HL-60 (cell line): ENCODE results near the gene CRELD1.

ENCODE experiments used
- CTCF ChIP-seq: IDR thresholded peaks from one replicate; pipeline ENCODE4 v1.5.1; 2011; ENCODE audit warnings: low read length, control low read depth, inconsistent platforms; ENCODE audit not compliant: insufficient read depth
- GABPA ChIP-seq: IDR thresholded peaks from 2 replicates; pipeline ENCODE4 v1.6.1; 2012; ENCODE audit warnings: low read depth
- POLR2AphosphoS5 ChIP-seq: IDR thresholded peaks from 2 replicates; pipeline ENCODE4 v1.6.1; 2012; ENCODE audit warnings: low read depth
- SPI1 ChIP-seq: IDR thresholded peaks from 2 replicates; pipeline ENCODE4 v1.6.1; 2012; ENCODE audit warnings: low read depth, mild to moderate bottlenecking, borderline replicate concordance
- TF ChIP-seq, protein P1 (sequence below): IDR thresholded peaks from 2 replicates; pipeline ENCODE4 v1.6.1; 2012; ENCODE audit warnings: low read depth; ENCODE audit not compliant: insufficient replicate concordance

DNA sequence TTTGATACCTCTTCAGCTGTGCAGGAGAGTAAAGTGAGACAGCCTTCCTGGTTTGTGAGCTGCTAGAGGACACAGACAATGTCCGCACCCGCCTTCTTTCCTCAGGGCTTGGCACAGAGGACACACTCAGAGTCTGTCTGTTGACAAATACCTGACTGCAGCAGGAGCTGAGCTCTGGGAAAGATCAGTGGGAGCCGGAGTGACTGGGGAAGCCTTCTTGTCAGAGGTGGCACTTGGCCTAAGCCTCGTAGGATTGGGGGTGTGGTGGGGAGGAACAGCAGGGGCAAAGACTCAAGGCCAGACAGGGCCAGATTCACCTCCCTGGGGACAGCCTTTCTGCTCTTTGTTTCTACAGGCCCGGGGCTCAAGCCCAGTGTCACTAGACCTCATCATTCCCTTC lies 20.0 kb upstream of the CRELD1 start:
- TF ChIP-seq, protein P1, sequence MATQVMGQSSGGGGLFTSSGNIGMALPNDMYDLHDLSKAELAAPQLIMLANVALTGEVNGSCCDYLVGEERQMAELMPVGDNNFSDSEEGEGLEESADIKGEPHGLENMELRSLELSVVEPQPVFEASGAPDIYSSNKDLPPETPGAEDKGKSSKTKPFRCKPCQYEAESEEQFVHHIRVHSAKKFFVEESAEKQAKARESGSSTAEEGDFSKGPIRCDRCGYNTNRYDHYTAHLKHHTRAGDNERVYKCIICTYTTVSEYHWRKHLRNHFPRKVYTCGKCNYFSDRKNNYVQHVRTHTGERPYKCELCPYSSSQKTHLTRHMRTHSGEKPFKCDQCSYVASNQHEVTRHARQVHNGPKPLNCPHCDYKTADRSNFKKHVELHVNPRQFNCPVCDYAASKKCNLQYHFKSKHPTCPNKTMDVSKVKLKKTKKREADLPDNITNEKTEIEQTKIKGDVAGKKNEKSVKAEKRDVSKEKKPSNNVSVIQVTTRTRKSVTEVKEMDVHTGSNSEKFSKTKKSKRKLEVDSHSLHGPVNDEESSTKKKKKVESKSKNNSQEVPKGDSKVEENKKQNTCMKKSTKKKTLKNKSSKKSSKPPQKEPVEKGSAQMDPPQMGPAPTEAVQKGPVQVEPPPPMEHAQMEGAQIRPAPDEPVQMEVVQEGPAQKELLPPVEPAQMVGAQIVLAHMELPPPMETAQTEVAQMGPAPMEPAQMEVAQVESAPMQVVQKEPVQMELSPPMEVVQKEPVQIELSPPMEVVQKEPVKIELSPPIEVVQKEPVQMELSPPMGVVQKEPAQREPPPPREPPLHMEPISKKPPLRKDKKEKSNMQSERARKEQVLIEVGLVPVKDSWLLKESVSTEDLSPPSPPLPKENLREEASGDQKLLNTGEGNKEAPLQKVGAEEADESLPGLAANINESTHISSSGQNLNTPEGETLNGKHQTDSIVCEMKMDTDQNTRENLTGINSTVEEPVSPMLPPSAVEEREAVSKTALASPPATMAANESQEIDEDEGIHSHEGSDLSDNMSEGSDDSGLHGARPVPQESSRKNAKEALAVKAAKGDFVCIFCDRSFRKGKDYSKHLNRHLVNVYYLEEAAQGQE, result no peak
- TF ChIP-seq POLR2AphosphoS5 (no peak), CTCF (no peak), SPI1 (no peak), GABPA (no peak)
